ENCODE measurements around the gene ADCK1.

Gene ADCK1

GRCh38 chr14:77961847-77962580 is 162.1 kb downstream of the ADCK1 start:
- no peak for DNase-seq

DNA sequence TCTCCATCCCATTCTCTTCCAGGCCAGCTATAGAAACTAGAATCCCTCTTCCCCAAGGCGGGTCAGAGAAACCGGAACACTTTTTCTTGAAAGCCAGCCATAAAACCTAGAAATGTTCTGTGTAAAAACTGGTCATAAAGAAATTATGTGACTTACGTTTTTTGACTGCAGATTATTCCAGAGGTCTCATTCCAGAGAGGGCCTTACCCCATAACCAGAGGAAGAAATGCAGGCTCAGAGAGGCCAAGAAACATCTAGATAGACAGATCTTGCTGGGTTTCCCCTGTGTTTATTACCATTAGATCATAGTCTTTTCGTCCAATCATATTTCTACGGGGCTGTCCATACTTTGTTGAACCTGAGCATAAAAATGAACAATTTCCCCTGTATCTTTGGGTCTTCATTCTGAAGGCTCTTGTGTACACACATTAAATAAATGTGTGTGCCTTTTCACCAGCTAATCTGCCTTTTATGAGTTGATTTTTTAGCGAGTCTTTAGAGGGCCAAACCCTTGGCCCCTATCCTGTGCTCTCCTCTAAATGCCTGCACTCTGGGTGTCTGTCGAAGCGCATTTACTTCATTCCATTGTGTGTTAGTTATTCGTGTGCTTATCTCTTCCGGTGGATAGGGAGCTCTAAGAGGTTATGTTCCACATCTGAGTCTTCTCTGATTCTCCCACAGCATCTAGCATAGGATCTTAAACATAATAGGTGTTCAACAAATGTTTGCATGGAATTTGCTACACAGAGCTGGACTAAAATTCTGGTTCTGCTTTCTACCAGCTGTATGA is 163.0 kb downstream of the ADCK1 start:
- no peak for DNase-seq

GRCh38 chr14:77964586-77964985 is 164.7 kb downstream of the ADCK1 start:
- DNase-seq: no peak

- DNase-seq: no peak
Observed at GRCh38 chr14:77965050-77965449, 165.1 kb downstream of the ADCK1 start.

- no peak for DNase-seq
Observed at GRCh38 chr14:77965919-77966435, 166.1 kb downstream of the ADCK1 start.

GRCh38 chr14:77967110-77967509 is 167.2 kb downstream of the ADCK1 start:
- no peak for DNase-seq

- no peak for DNase-seq
Observed at GRCh38 chr14:77970646-77971045, 170.7 kb downstream of the ADCK1 start.

DNA sequence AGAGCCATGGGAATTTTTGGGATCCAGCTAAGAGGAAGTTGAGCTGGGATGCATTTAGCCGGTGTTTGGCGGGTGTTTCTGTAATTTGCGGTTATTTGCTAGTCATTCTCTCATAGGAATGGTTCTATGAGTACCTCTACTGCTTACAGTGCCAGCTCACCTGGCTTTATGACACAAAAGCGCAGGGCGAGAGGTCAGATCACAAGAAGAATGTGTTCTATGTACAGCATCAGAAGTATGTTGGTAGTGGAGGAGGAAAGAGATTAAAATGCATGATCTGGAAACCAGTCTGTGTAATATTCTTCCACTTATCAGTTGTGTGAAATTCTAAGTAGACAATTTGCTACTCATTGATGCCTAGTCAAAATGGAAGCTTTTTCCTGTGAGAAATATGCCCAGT is 173.3 kb downstream of the ADCK1 start:
- DNase-seq: no peak

GRCh38 chr14:77976591-77976990 is 176.7 kb downstream of the ADCK1 start:
- DNase-seq: no peak

GRCh38 chr14:77979171-77979570 is 179.3 kb downstream of the ADCK1 start:
- DNase-seq: no peak

DNA sequence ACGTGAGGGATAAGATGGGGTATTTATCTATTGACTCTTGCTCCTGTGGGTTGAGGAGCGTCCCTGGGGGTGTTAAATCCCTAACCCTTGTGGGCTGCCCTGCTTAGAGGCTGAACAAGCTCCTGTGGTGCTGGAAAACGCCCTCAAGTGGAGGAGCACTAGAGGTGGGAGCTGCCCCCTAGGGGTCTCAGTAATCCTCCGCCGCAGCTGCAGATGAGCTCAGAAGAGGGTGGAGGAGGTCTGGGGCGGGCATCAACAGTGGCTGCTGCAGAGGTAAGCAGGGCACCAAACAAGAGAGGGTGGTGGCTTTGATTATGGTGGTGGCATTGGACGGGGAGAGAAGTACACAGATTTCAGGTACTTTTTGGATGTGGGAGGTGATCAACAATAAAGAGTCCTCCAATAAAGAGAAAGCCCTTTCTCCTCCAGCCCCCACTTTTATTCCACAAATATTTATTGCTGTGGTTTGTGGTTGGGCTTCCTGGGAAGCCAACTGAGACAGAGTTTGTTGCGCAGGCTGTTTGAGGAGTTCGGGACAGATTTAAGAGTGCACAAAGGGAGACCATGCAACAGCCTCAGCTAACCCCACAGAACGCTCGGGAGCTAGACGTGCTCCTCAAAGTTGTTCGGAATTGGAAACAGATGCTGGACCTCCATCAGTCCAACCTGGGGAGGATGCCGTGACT is 179.9 kb downstream of the ADCK1 start:
- no peak for DNase-seq

GRCh38 chr14:77980475-77981321 is 180.8 kb downstream of the ADCK1 start:
- no peak for DNase-seq
